Left lung (tissue), 10 donors: ENCODE measurements around the gene MSANTD1. TPM values are rescaled to one million over a fixed set of nuclear protein-coding genes. Genes with fewer than 3 reads are reported as not detected.

Source experiments
- ATAC-seq: fragments of 200-7000 bp; cut with Tn5 transposase; one replicate; pipeline ENCODE4 v1.9.1; 2020; ENCODE audit warnings: moderate library complexity
- DNase-seq, 4 donors: peaks; one replicate each; pipeline ENCODE4 v3.0.0-alpha.2; 2013 to 2020
- H3K27ac ChIP-seq, 2 donors: fragments of 200-600 bp; sonication (generic) in 1 of 2; one replicate each; pipeline versions ENCODE4 v1.5.0 to v1.8.0; 2020 to 2021
- H3K27me3 ChIP-seq, 2 donors: fragments of 200-600 bp; sonication (generic) in 1 of 2; one replicate each; pipeline versions ENCODE4 v1.5.0 to v1.8.0; 2020 to 2021
- H3K36me3 ChIP-seq, 2 donors: fragments of 200-600 bp; sonication (generic) in 1 of 2; one replicate each; pipeline versions ENCODE4 v1.5.0 to v1.8.0; 2020 to 2021
- H3K4me1 ChIP-seq, 2 donors: fragments of 200-600 bp; one replicate each; pipeline ENCODE4 v1.8.0; 2021
- H3K4me3 ChIP-seq, 2 donors: fragments of 200-600 bp; sonication (generic) in 1 of 2; one replicate each; pipeline versions ENCODE4 v1.5.0 to v1.8.0; 2020 to 2021; ENCODE audit warnings: mild to moderate bottlenecking in 1 of 2
- H3K9me3 ChIP-seq, 2 donors: fragments of 200-600 bp; sonication (generic) in 1 of 2; one replicate each; pipeline versions ENCODE4 v1.5.0 to v1.8.0; 2020 to 2021
- intact Hi-C, 2 donors: fragments of 100-400 bp; cut with DNase I; formaldehyde crosslinking; loops; one replicate each; pipeline versions ENCODE4 v1.11.2 to v1.14.2; 2022
- polyA plus RNA-seq, 6 donors: library from polyadenylated mRNA; unstranded; fragments of 120-200 nt; gene quantifications; one replicate each; pipeline ENCODE4 v1.2.1, GENCODE V29; 2013; ENCODE audit not compliant: insufficient read length in 6 of 6
- total RNA-seq, 2 donors: library from RNA; stranded (reverse); fragmentation: NEBNext Ultra II Directional; extraction: Animal tissue kit (Norgen Biotek cat#: 25700); gene quantifications; one replicate each; pipeline ENCODE4 v1.2.1, GENCODE V29; 2021
- TF ChIP-seq, protein P1 (sequence below), 2 donors: fragments of 200-600 bp; sonication (generic) in 1 of 2; IDR thresholded peaks; one replicate each; pipeline versions ENCODE4 v1.5.0 to v1.8.0; 2021; ENCODE audit warnings: antibody characterized with exemption in 2 of 2
- donor health status: DM: no; HTN: yes; CAD: no.
- donor health status: DM: no; HTN: no; CAD: no.

Gene MSANTD1
- total and polyA plus RNA-seq, 8 donors, result 0.54 to 1.4 (median 1.0) TPM

- DNase-seq (no peak), ATAC-seq (no peak)
- TF ChIP-seq, protein P1, sequence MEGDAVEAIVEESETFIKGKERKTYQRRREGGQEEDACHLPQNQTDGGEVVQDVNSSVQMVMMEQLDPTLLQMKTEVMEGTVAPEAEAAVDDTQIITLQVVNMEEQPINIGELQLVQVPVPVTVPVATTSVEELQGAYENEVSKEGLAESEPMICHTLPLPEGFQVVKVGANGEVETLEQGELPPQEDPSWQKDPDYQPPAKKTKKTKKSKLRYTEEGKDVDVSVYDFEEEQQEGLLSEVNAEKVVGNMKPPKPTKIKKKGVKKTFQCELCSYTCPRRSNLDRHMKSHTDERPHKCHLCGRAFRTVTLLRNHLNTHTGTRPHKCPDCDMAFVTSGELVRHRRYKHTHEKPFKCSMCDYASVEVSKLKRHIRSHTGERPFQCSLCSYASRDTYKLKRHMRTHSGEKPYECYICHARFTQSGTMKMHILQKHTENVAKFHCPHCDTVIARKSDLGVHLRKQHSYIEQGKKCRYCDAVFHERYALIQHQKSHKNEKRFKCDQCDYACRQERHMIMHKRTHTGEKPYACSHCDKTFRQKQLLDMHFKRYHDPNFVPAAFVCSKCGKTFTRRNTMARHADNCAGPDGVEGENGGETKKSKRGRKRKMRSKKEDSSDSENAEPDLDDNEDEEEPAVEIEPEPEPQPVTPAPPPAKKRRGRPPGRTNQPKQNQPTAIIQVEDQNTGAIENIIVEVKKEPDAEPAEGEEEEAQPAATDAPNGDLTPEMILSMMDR (IDR thresholded peaks at IDR 0.05), result no peak
- peaks cover 0 to 5% of the 10 kb centered on the region in 2 donors for H3K9me3 ChIP-seq
- no peak overlapping the region for H3K4me3 ChIP-seq
- H3K36me3 ChIP-seq, result no peaks in the 10 kb centered on the region
- intact Hi-C loops, result no loop called here
- peaks cover 0 to 15% of the 10 kb centered on the region in 2 donors for H3K4me1 ChIP-seq
- H3K27ac ChIP-seq, result no peak overlapping the region
- peaks cover 0 to 34% of the 10 kb centered on the region in 2 donors for H3K27me3 ChIP-seq
These were observed 34.5 kb downstream of the MSANTD1 start for GRCh38 chr4:3283483-3283882.

- DNase-seq (no peak), ATAC-seq (no peak)
- peaks cover 0 to 5% of the 10 kb centered on the region in 2 donors for H3K9me3 ChIP-seq
- no peak overlapping the region for H3K4me3 ChIP-seq
- intact Hi-C loops, result no loop called here
- TF ChIP-seq, protein P1 (IDR thresholded peaks at IDR 0.05), result no peak
- H3K27ac ChIP-seq, result no peak overlapping the region
- no peaks in the 10 kb centered on the region for H3K36me3 ChIP-seq
- peaks cover 0 to 15% of the 10 kb centered on the region in 2 donors for H3K4me1 ChIP-seq
- H3K27me3 ChIP-seq, result peaks cover 0 to 35% of the 10 kb centered on the region in 2 donors
These were observed 35.0 kb downstream of the MSANTD1 start for GRCh38 chr4:3283916-3284315.

DNA sequence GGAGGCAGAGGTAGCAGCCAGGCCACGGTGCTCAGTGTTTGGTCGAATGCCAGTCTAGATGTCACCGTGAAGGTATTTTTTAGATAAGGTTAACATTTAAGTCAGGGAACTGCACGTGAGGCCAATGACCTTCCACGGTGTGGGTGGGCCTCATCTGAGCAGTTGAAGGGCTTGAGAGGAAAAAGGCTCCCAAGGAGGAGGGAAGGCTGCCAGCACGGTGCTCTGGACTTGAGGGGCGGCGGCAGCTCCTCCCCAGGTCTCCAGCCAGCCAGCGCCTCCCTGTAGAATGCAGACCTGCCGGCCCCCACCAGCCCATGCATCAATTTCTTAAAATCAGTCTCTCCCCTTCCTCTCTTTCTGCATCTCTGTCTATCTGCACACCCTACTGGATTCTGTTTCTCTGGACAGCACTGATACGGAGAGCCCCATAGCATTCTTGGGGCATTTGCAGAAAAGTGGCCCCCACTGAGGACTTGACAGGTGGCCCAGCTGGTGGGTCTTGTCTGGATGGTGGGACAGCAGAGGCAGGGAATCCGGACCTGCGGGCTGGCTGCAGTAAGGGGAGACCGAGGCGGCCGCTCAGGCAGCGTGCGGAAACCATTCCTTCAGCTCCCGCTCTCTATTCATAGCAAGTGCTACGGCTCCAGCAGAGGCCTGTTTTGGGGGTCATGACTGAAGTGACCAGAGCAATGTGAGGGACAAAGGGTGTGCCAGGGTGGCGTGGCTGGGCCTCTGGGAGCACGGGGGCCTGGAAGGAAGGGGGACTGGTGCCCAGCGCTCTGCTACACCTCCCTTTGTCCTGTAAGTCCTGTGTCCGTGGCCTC lies 36.0 kb downstream of the MSANTD1 start:
- no peak overlapping the region for H3K27ac ChIP-seq
- TF ChIP-seq, protein P1 (IDR thresholded peaks at IDR 0.05), result no peak
- peaks cover 0 to 5% of the 10 kb centered on the region in 2 donors for H3K9me3 ChIP-seq
- H3K36me3 ChIP-seq, result no peaks in the 10 kb centered on the region
- DNase-seq, result no peak
- ATAC-seq, result no peak
- peaks cover 0 to 15% of the 10 kb centered on the region in 2 donors for H3K4me1 ChIP-seq
- H3K4me3 ChIP-seq, result no peak overlapping the region
- H3K27me3 ChIP-seq, result peaks cover 0 to 35% of the 10 kb centered on the region in 2 donors
- intact Hi-C loops, result no loop called here

- no peak overlapping the region for H3K27ac ChIP-seq
- peaks cover 0 to 35% of the 10 kb centered on the region in 2 donors for H3K27me3 ChIP-seq
- intact Hi-C loops, result no loop called here
- peaks cover 0 to 5% of the 10 kb centered on the region in 2 donors for H3K9me3 ChIP-seq
- no peak overlapping the region for H3K4me3 ChIP-seq
- peak; percentile 61 for ATAC-seq
- TF ChIP-seq, protein P1 (IDR thresholded peaks at IDR 0.05), result no peak
- peaks cover 0 to 16% of the 10 kb centered on the region in 2 donors for H3K4me1 ChIP-seq
- DNase-seq, result peak in 1 of 4 donors; percentile 60
- no peaks in the 10 kb centered on the region for H3K36me3 ChIP-seq
These were observed 36.8 kb downstream of the MSANTD1 start for GRCh38 chr4:3285558-3286334.
